H9 (cell line): Measurements from ENCODE around the gene FN1. TPM values are rescaled to one million over a fixed set of nuclear protein-coding genes. Genes with fewer than 3 reads are reported as not detected.

Source experiments
- DNase-seq: peaks from one replicate; pipeline ENCODE4 v3.0.0-alpha.2; 2017
- H2AFZ ChIP-seq: one replicate; pipeline ENCODE4 v1.6.1; 2013; ENCODE audit warnings: mild to moderate bottlenecking, low read length, control low read depth, moderate library complexity
- H2AK5ac ChIP-seq: 2 replicates; pipeline ENCODE4 v1.6.1; 2013; ENCODE audit warnings: low read length, control low read depth, mixed read lengths; ENCODE audit not compliant: insufficient read length
- H2BK120ac ChIP-seq: one replicate; pipeline ENCODE4 v1.6.1; 2013; ENCODE audit warnings: low read depth, mild to moderate bottlenecking, low read length, control low read depth, inconsistent platforms; ENCODE audit not compliant: poor library complexity, severe bottlenecking
- H2BK12ac ChIP-seq: 2 replicates; pipeline ENCODE4 v1.6.1; 2013; ENCODE audit warnings: low read length, control low read depth, mixed read lengths, low read depth; ENCODE audit not compliant: insufficient read length
- H2BK15ac ChIP-seq: 2 replicates; pipeline ENCODE4 v1.6.1; 2013; ENCODE audit warnings: low read depth, low read length, control low read depth
- H2BK20ac ChIP-seq: one replicate; pipeline ENCODE4 v1.6.1; 2013; ENCODE audit warnings: low read depth, mild to moderate bottlenecking, low read length, control low read depth, inconsistent platforms; ENCODE audit not compliant: poor library complexity, severe bottlenecking
- H2BK5ac ChIP-seq: 2 replicates; pipeline ENCODE4 v1.6.1; 2013; ENCODE audit warnings: low read length, control low read depth, mixed read lengths; ENCODE audit not compliant: insufficient read length
- H3K14ac ChIP-seq: 2 replicates; pipeline ENCODE4 v1.6.1; 2013; ENCODE audit warnings: low read length, control low read depth; ENCODE audit not compliant: insufficient read depth
- H3K18ac ChIP-seq: 2 replicates; pipeline ENCODE4 v1.6.1; 2013; ENCODE audit warnings: low read depth, mild to moderate bottlenecking, mixed read lengths, low read length, control low read depth; ENCODE audit not compliant: insufficient read length
- H3K23ac ChIP-seq: 2 replicates; pipeline ENCODE4 v1.6.1; 2013; ENCODE audit warnings: low read length, control low read depth, mixed read lengths, low read depth; ENCODE audit not compliant: insufficient read length
- H3K23me2 ChIP-seq: 2 replicates; pipeline ENCODE4 v1.6.1; 2013; ENCODE audit warnings: low read depth, mild to moderate bottlenecking, mixed read lengths, low read length, control low read depth; ENCODE audit not compliant: insufficient read length, poor library complexity, severe bottlenecking
- H3K27ac ChIP-seq: 2 replicates; pipeline ENCODE4 v1.5.1; 2013; ENCODE audit warnings: low read length, control low read depth, mixed read lengths, low read depth; ENCODE audit not compliant: insufficient read length
- H3K27me3 ChIP-seq: 2 replicates; pipeline ENCODE4 v1.6.1; 2013; ENCODE audit warnings: low read length, control low read depth, inconsistent platforms; ENCODE audit not compliant: insufficient read depth
- H3K4ac ChIP-seq: 2 replicates; pipeline ENCODE4 v1.6.1; 2013; ENCODE audit warnings: low read depth, mild to moderate bottlenecking, control low read depth, inconsistent platforms, low read length, moderate library complexity
- H3K4me1 ChIP-seq: 2 replicates; pipeline ENCODE4 v1.6.1; 2013; ENCODE audit warnings: low read length, control low read depth, inconsistent platforms; ENCODE audit not compliant: insufficient read depth
- H3K4me2 ChIP-seq: 2 replicates; pipeline ENCODE4 v1.6.1; 2013; ENCODE audit warnings: low read length, control low read depth, mixed read lengths; ENCODE audit not compliant: insufficient read length, insufficient read depth
- H3K56ac ChIP-seq: 2 replicates; pipeline ENCODE4 v1.6.1; 2013; ENCODE audit warnings: low read depth, mild to moderate bottlenecking, mixed read lengths, low read length, control low read depth; ENCODE audit not compliant: insufficient read length
- H3K79me1 ChIP-seq: 2 replicates; pipeline ENCODE4 v1.6.1; 2013; ENCODE audit warnings: low read depth, mild to moderate bottlenecking, moderate library complexity, low read length, control low read depth, inconsistent platforms; ENCODE audit not compliant: insufficient read depth, poor library complexity, severe bottlenecking
- H3K79me2 ChIP-seq: 2 replicates; pipeline ENCODE4 v1.6.1; 2013; ENCODE audit warnings: low read length, control low read depth, inconsistent platforms; ENCODE audit not compliant: insufficient read depth
- H3K9ac ChIP-seq: 2 replicates; pipeline ENCODE4 v1.6.1; 2013; ENCODE audit warnings: low read length, control low read depth, mixed read lengths; ENCODE audit not compliant: insufficient read length; ENCODE audit errors: extremely low read depth
- H3K9me3 ChIP-seq: one replicate; pipeline ENCODE4 v1.6.1; 2013; ENCODE audit warnings: low read depth, low read length, inconsistent platforms; ENCODE audit not compliant: control insufficient read depth
- H3T11ph ChIP-seq: one replicate; pipeline ENCODE4 v1.6.1; 2013; ENCODE audit warnings: mild to moderate bottlenecking, low read length, control low read depth, inconsistent platforms
- H4K20me1 ChIP-seq: one replicate; pipeline ENCODE4 v1.6.1; 2013; ENCODE audit not compliant: control insufficient read depth, insufficient read length, insufficient read depth
- H4K5ac ChIP-seq: 2 replicates; pipeline ENCODE4 v1.6.1; 2013; ENCODE audit warnings: low read depth, mild to moderate bottlenecking, mixed read lengths, low read length, control low read depth; ENCODE audit not compliant: insufficient read length
- H4K8ac ChIP-seq: replicated peaks from 2 replicates; pipeline ENCODE4 v1.6.1; 2013; ENCODE audit warnings: low read length, control low read depth, mixed read lengths, low read depth; ENCODE audit not compliant: insufficient read length
- H4K91ac ChIP-seq: 2 replicates; pipeline ENCODE4 v1.6.1; 2013; ENCODE audit warnings: low read depth, mild to moderate bottlenecking, moderate library complexity, mixed read lengths, low read length, control low read depth; ENCODE audit not compliant: insufficient read length
- H3K27ac Mint-ChIP-seq, 3 experiments: 2 replicates in 2 of 3; 3 replicates in 1 of 3; pipeline ENCODE4 v1.8.0; 2020 to 2021; ENCODE audit warnings: mixed read lengths in 3 of 3, mild to moderate bottlenecking in 1 of 3, moderate library complexity in 1 of 3
- H3K27me3 Mint-ChIP-seq: 2 replicates; pipeline ENCODE4 v1.8.0; 2021; ENCODE audit warnings: low read depth, mild to moderate bottlenecking, moderate library complexity, mixed read lengths
- H3K36me3 Mint-ChIP-seq, 3 experiments: 2 replicates in 2 of 3; 3 replicates in 1 of 3; pipeline ENCODE4 v1.8.0; 2020 to 2021; ENCODE audit warnings: low read depth in 3 of 3, mixed read lengths in 3 of 3; ENCODE audit not compliant: insufficient read depth in 1 of 3
- H3K4me1 Mint-ChIP-seq, 2 experiments: 2 replicates each; pipeline ENCODE4 v1.8.0; 2020; ENCODE audit warnings: mixed read lengths in 2 of 2
- H3K4me3 Mint-ChIP-seq, 2 experiments: 2 replicates in 1 of 2; 3 replicates in 1 of 2; pipeline ENCODE4 v1.8.0; 2020 to 2021; ENCODE audit warnings: mild to moderate bottlenecking in 2 of 2, mixed read lengths in 2 of 2, moderate library complexity in 1 of 2
- H3K9me3 Mint-ChIP-seq, 2 experiments: 2 replicates in 1 of 2; 3 replicates in 1 of 2; pipeline ENCODE4 v1.8.0; 2020; ENCODE audit warnings: mild to moderate bottlenecking in 2 of 2, mixed read lengths in 2 of 2, moderate library complexity in 1 of 2
- CTCF ChIP-seq: fragments of 200-600 bp; sonication (generic); conservative IDR thresholded peaks from 3 replicates; pipeline ENCODE4 v1.8.0; 2021; ENCODE audit warnings: antibody characterized with exemption, mild to moderate bottlenecking
- WGBS: extraction: QIAGEN DNeasy Blood & Tissue Kit; methylation state at CpG from one replicate; pipeline ENCODE4 v1.1.7; 2013; ENCODE audit warnings: missing lambda C conversion rate, low lambda C conversion rate, mixed read lengths; ENCODE audit not compliant: insufficient read length; ENCODE audit errors: extremely low coverage; 5-methylcytosine and 5-hydroxymethylcytosine counted together
- total RNA-seq: library from RNA; stranded (reverse); gene quantifications from 2 replicates; pipeline ENCODE4 v1.2.1, GENCODE V29; 2021

Gene FN1
- total RNA-seq, 1 experiment from 2014 or later = 56.0 TPM

- H2BK12ac ChIP-seq = no peak overlapping the region
- no peaks in the 10 kb centered on the region for H3K79me1 ChIP-seq
- H3K36me3 Mint-ChIP-seq = peaks cover 15 to 55% (median 37%) of the 10 kb centered on the region in 3 experiments
- H3K79me2 ChIP-seq = no peaks in the 10 kb centered on the region
- no peaks in the 10 kb centered on the region for H3K4me1 ChIP-seq
- no peak overlapping the region for H2BK15ac ChIP-seq
- H3K9me3 ChIP-seq = no peaks in the 10 kb centered on the region
- H3K23ac ChIP-seq = no peak overlapping the region
- no peak overlapping the region for H4K8ac ChIP-seq
- H4K91ac ChIP-seq = no peak overlapping the region
- H3K23me2 ChIP-seq = no peaks in the 10 kb centered on the region
- no peak overlapping the region for H3K18ac ChIP-seq
- no peaks in the 10 kb centered on the region for H3K27me3 Mint-ChIP-seq
- no peak overlapping the region for H3K9ac ChIP-seq
- H3T11ph ChIP-seq = no peak overlapping the region
- H3K56ac ChIP-seq = no peak overlapping the region
- H2BK20ac ChIP-seq = no peak overlapping the region
- H2BK5ac ChIP-seq = no peak overlapping the region
- no peak overlapping the region for H2AK5ac ChIP-seq
- WGBS = no CpG with 5 or more reads among the region's 4 CpGs
- no peaks in the 10 kb centered on the region for H3K9me3 Mint-ChIP-seq
- H3K27ac Mint-ChIP-seq = no peak overlapping the region
- no peak overlapping the region for H4K5ac ChIP-seq
- no peak for TF ChIP-seq CTCF
- no peak overlapping the region for H3K14ac ChIP-seq
- no peak overlapping the region for H3K4me3 Mint-ChIP-seq
- no peak overlapping the region for H3K4me2 ChIP-seq
- H3K4me1 Mint-ChIP-seq = no peaks in the 10 kb centered on the region
- no peak overlapping the region for H3K27ac ChIP-seq
- no peak overlapping the region for H2AFZ ChIP-seq
- H4K20me1 ChIP-seq = no peaks in the 10 kb centered on the region
- H2BK120ac ChIP-seq = no peak overlapping the region
- H3K27me3 ChIP-seq = no peaks in the 10 kb centered on the region
- no peak for DNase-seq
- H3K4ac ChIP-seq = no peak overlapping the region
Observed at GRCh38 chr2:215366440-215367032, 69.3 kb downstream of the FN1 start.
